ENCODE data around the gene TMEM214. TPM values are rescaled to one million over a fixed set of nuclear protein-coding genes. Genes with fewer than 3 reads are reported as not detected.
"Not testable (repeated sequence)": the region's sequence is repeated elsewhere in the genome, so short reads cannot be mapped to it uniquely, and the experiment has no call there.

Gene TMEM214
- total and polyA plus RNA-seq, 2 donors, result 8.8 to 30.3 TPM

DNA sequence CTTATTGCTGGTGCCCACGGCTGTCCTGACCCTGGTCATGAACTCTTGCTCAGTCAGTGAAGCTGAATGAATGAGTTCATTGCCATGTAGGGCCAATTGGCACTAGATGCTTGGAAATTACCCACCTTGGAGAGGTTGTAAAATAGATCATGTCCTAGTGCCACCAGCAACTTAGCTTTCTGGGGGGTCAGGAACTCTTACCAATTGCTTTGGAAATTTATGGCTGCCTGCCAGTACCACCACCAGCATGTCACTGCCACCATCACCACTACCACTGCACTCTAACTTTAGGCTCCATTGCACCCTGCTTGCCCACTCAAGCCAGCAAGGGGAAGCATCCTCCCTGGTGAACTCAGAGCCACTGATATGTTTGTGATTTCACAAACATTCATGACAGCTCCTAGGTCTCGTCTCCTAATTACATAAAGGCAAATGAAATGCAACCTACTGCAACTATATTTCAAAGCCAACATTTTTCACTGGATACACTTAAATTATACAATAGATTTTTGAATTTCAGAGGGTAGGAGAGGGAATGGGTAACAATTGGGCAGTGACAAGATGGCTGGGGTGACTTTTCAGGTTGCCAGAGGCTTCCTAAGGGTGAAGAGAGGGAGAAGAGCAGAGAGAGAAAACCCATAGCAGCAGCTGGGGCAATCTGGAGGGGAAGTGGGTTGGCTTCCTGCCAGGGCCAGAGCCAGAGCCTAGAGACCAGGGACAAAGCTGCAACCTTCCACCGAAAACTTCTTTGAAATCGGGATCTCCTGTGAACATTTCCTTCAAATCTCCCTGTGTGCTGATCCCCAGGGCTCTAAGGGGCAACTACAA, 42.2 kb downstream of the TMEM214 start:
- 41% methylated on average over 4 of the region's 4 CpGs for WGBS
- Histone ChIP-seq H3K27me3 (ENCODE audit: control insufficient read depth in 2 of 2, insufficient read depth in 1 of 2, low read length in 1 of 2) (peaks cover 0 to 10% of the 10 kb centered on the region in 2 donors), H3K4me3 (ENCODE audit: low read length in 2 of 2) (no peak overlapping the region), H3K9me3 (ENCODE audit: control insufficient read depth in 2 of 2, insufficient read depth in 1 of 2, low read length in 1 of 2) (no peaks in the 10 kb centered on the region), H3K36me3 (ENCODE audit: control insufficient read depth in 2 of 2, insufficient read depth in 2 of 2, low read length in 1 of 2) (peaks cover 0 to 2% of the 10 kb centered on the region in 2 donors), H3K27ac (ENCODE audit: low read depth in 1 of 2, low read length in 1 of 2) (peak overlapping the region; percentile 61 to 82), H3K4me1 (ENCODE audit: control insufficient read depth in 2 of 2, insufficient read depth in 2 of 2, low read length in 2 of 2) (peaks cover 20 to 81% of the 10 kb centered on the region in 2 donors)
- DNase-seq (ENCODE audit: low read depth in 6 of 9, low spot score in 9 of 9), result peak in 4 of 9 donors; percentile 30 to 82 (median 60)

DNA sequence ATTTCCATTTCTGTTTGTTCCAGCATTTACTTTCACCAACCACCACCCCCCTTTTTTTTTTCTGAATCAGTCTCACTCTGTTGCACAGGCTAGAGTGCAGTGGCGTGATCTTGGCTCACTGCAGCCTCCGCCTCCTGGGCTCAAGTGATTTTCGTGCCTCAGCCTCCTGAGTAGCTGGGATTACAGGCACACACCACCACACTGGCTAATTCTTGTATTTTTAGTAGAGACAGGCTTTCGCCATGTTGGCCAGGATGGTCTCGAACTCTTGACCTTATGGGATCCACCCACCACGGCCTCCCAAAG, 42.8 kb downstream of the TMEM214 start:
- not testable (repeated sequence) for DNase-seq (ENCODE audit: low read depth in 6 of 9, low spot score in 9 of 9); H3K9me3 ChIP-seq (ENCODE audit: control insufficient read depth in 2 of 2, insufficient read depth in 1 of 2, low read length in 1 of 2); H3K4me3 ChIP-seq (ENCODE audit: low read length in 2 of 2); H3K27me3 ChIP-seq (ENCODE audit: control insufficient read depth in 2 of 2, insufficient read depth in 1 of 2, low read length in 1 of 2); H3K36me3 ChIP-seq (ENCODE audit: control insufficient read depth in 2 of 2, insufficient read depth in 2 of 2, low read length in 1 of 2)
- Histone ChIP-seq H3K27ac (ENCODE audit: low read depth in 1 of 2, low read length in 1 of 2) (peak overlapping the region; percentile 61 to 82), H3K4me1 (ENCODE audit: control insufficient read depth in 2 of 2, insufficient read depth in 2 of 2, low read length in 2 of 2) (peaks cover 14 to 81% of the 10 kb centered on the region in 2 donors)
- 59% methylated on average over 6 of the region's 6 CpGs for WGBS

DNA sequence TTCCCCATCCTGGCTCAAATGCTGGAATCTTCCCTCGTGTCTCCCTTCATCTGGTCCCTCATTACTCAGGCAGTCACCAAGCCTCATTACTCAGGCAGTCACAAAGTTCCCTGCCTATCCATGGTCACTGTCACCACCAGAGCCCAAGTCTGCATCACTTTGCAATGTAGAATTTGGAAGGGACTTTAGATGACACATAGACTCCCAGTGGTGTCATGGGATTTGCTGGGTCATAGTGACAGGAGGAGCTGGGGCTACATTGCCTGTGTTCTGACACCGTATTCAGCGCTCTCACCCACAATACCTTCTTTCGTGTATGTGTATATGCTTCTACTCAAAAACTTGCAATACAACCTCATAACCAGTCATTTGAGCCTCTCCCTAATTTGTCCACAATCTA, 43.6 kb downstream of the TMEM214 start:
- Histone ChIP-seq H3K4me1 (ENCODE audit: control insufficient read depth in 2 of 2, insufficient read depth in 2 of 2, low read length in 2 of 2) (peaks cover 11 to 83% of the 10 kb centered on the region in 2 donors), H3K4me3 (ENCODE audit: low read length in 2 of 2) (no peak overlapping the region), H3K36me3 (ENCODE audit: control insufficient read depth in 2 of 2, insufficient read depth in 2 of 2, low read length in 1 of 2) (no peaks in the 10 kb centered on the region), H3K27me3 (ENCODE audit: control insufficient read depth in 2 of 2, insufficient read depth in 1 of 2, low read length in 1 of 2) (peaks cover 0 to 10% of the 10 kb centered on the region in 2 donors), H3K9me3 (ENCODE audit: control insufficient read depth in 2 of 2, insufficient read depth in 1 of 2, low read length in 1 of 2) (no peaks in the 10 kb centered on the region), H3K27ac (ENCODE audit: low read depth in 1 of 2, low read length in 1 of 2) (no peak overlapping the region)
- no peak for DNase-seq (ENCODE audit: low read depth in 6 of 9, low spot score in 9 of 9)
- 98% methylated on average over 4 of the region's 4 CpGs for WGBS

DNA sequence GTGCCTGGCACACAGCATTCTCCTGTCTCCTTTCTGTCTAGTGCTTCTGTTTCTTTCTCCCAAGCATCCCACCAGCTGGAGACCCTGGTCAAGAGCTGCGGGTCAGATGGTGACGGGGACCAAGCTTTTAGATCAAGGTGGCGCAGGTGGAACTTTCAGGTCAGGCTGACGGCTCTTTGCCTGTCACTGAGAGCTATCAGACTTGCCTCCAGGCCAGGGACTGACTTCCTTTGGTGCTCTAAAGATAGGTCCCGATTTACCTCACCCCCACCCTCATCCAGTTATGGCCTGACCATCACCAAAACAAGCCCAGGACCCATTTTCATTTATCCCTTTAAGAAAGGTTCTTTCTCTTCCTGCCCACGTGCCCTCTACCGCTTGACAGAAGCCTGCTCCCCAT, 44.5 kb downstream of the TMEM214 start:
- 67% methylated on average over 7 of the region's 7 CpGs for WGBS
- peaks cover 20 to 87% of the 10 kb centered on the region in 2 donors for H3K4me1 ChIP-seq (ENCODE audit: control insufficient read depth in 2 of 2, insufficient read depth in 2 of 2, low read length in 2 of 2)
- DNase-seq (ENCODE audit: low read depth in 6 of 9, low spot score in 9 of 9), result peak in 1 of 9 donors; percentile 39
- H3K27ac ChIP-seq (ENCODE audit: low read depth in 1 of 2, low read length in 1 of 2), result no peak overlapping the region
- peaks cover 0 to 10% of the 10 kb centered on the region in 2 donors for H3K27me3 ChIP-seq (ENCODE audit: control insufficient read depth in 2 of 2, insufficient read depth in 1 of 2, low read length in 1 of 2)
- H3K4me3 ChIP-seq (ENCODE audit: low read length in 2 of 2), result no peak overlapping the region
- no peaks in the 10 kb centered on the region for H3K9me3 ChIP-seq (ENCODE audit: control insufficient read depth in 2 of 2, insufficient read depth in 1 of 2, low read length in 1 of 2)
- no peaks in the 10 kb centered on the region for H3K36me3 ChIP-seq (ENCODE audit: control insufficient read depth in 2 of 2, insufficient read depth in 2 of 2, low read length in 1 of 2)

DNA sequence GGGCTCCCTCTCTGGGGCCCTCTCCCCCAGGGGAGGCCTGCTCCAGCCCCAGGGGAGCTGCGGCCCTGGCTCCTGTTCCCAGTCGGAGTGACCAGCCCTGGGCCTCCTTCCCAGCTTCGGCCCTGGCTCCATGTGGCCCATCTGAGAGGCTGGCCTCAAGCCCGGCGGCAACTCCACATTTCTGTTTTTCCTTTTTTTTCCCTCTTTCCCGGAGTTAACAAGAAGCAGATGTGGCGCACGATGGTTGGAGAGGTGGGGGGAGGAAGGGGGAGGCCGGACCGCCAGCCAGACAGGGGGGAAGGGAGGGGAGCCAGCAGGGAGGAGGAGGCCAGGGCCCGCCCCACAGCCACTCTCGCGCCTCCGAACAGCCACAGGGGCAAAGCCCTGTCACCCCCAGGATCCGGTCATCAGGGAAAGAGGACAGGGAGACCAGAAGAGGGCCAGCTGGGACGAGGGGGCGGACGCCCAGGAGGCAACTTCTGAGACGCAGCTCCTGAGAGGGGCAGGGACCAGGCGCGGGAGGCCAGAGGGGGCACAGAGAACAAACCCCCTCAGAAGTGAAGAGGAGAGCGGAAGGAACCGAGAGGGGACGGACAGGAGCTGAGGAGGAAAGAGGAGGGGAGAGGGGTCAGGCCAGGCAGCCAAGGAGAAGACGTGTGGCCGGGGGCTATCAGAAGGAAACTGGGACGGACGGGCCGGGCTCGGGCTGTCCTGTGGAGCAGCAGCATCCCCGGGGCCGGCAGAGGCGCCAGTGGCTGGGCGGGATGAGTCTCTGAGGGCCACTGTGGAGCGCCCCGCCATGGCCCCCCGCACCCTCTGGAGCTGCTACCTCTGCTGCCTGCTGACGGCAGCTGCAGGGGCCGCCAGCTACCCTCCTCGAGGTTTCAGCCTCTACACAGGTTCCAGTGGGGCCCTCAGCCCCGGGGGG, 45.8 kb downstream of the TMEM214 start, which contains the start of gene EMILIN1:
TSS of gene EMILIN1 (plus strand) at position 349 of the 928 bp plus-strand sequence. CDS start at position 800, 451 bp downstream.
- peak within 1 kb of the TSS in 1 of 2 donors; percentile 36 for H3K27ac ChIP-seq (ENCODE audit: low read depth in 1 of 2, low read length in 1 of 2)
- no peaks in the 10 kb centered on the region for H3K9me3 ChIP-seq (ENCODE audit: control insufficient read depth in 2 of 2, insufficient read depth in 1 of 2, low read length in 1 of 2)
- H3K27me3 ChIP-seq (ENCODE audit: control insufficient read depth in 2 of 2, insufficient read depth in 1 of 2, low read length in 1 of 2), result peaks cover 0 to 10% of the 10 kb centered on the region in 2 donors
- H3K4me1 ChIP-seq (ENCODE audit: control insufficient read depth in 2 of 2, insufficient read depth in 2 of 2, low read length in 2 of 2), result peaks cover 20 to 79% of the 10 kb centered on the region in 2 donors
- DNase-seq (ENCODE audit: low read depth in 6 of 9, low spot score in 9 of 9), result no peak
- H3K36me3 ChIP-seq (ENCODE audit: control insufficient read depth in 2 of 2, insufficient read depth in 2 of 2, low read length in 1 of 2), result no peaks in the 10 kb centered on the region
- peak within 1 kb of the TSS in 1 of 2 donors; percentile 19 for H3K4me3 ChIP-seq (ENCODE audit: low read length in 2 of 2)
- 65% methylated on average over 41 of the region's 41 CpGs for WGBS

DNA sequence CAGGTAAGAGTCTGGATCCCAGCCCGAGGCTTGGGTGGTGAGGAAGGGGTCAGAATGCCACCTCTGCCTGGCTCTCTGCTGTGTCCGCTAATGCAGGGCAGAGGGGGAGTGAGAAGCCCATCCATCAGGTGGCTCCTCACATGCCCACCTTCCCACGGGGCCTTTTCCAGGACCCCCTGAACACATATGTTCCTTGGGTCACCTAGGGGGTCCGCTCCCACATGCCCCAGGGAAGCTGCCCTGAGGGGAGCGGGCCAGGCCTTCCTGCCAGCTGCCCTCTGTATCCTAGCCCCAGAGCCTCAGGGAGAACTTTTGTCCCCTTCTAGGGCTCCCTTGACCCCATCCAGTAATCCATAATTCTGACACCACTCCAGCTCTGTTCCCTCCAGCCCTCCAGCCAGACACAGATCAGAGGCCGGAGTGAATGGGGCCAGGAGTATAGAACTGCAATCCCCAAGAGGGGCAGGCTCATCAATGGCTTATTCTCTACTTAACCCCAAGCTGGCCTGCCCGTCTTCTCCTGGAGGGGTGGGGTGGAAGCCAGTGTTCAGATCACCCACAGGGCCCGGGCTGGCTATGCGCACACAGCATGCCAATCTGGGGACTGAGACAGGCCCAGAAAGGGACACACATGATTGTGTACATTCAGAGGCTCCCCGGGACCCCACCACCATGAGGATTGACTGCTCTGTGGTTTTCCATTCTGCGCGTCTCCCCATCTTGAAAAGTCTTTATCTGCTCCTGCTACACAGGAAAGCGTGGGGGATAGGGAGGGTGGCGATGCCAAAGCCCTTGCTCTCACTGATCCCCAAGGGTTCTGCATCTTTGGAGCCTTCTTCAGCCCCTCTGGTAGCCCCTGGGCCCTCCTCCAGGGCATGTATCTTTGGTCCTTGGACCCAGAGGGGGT, 46.7 kb downstream of the TMEM214 start:
- no peak overlapping the region for H3K27ac ChIP-seq (ENCODE audit: low read depth in 1 of 2, low read length in 1 of 2)
- no peak for DNase-seq (ENCODE audit: low read depth in 6 of 9, low spot score in 9 of 9)
- no peaks in the 10 kb centered on the region for H3K9me3 ChIP-seq (ENCODE audit: control insufficient read depth in 2 of 2, insufficient read depth in 1 of 2, low read length in 1 of 2)
- peak overlapping the region in 1 of 2 donors; percentile 19 for H3K4me3 ChIP-seq (ENCODE audit: low read length in 2 of 2)
- peaks cover 0 to 13% of the 10 kb centered on the region in 2 donors for H3K27me3 ChIP-seq (ENCODE audit: control insufficient read depth in 2 of 2, insufficient read depth in 1 of 2, low read length in 1 of 2)
- peaks cover 20 to 71% of the 10 kb centered on the region in 2 donors for H3K4me1 ChIP-seq (ENCODE audit: control insufficient read depth in 2 of 2, insufficient read depth in 2 of 2, low read length in 2 of 2)
- 73% methylated on average over 14 of the region's 14 CpGs for WGBS
- no peaks in the 10 kb centered on the region for H3K36me3 ChIP-seq (ENCODE audit: control insufficient read depth in 2 of 2, insufficient read depth in 2 of 2, low read length in 1 of 2)

DNA sequence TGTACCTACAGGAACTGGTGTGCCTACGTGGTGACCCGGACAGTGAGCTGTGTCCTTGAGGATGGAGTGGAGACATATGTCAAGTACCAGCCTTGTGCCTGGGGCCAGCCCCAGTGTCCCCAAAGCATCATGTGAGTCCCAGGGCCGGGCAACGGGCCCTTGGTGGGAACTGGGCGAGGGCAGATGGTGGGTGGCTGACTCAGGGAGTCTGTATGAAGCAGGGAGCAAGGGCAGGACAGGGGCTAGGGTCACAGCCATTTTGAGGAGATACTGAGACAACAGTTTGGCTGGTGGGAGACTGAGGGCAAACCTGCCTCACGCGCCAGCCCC, 47.3 kb downstream of the TMEM214 start:
- H3K36me3 ChIP-seq (ENCODE audit: control insufficient read depth in 2 of 2, insufficient read depth in 2 of 2, low read length in 1 of 2), result no peaks in the 10 kb centered on the region
- whole genome bisulfite sequencing, result 97% methylated on average over 7 of the region's 7 CpGs
- H3K4me1 ChIP-seq (ENCODE audit: control insufficient read depth in 2 of 2, insufficient read depth in 2 of 2, low read length in 2 of 2), result peaks cover 17 to 66% of the 10 kb centered on the region in 2 donors
- peaks cover 0 to 19% of the 10 kb centered on the region in 2 donors for H3K27me3 ChIP-seq (ENCODE audit: control insufficient read depth in 2 of 2, insufficient read depth in 1 of 2, low read length in 1 of 2)
- no peak for DNase-seq (ENCODE audit: low read depth in 6 of 9, low spot score in 9 of 9)
- H3K9me3 ChIP-seq (ENCODE audit: control insufficient read depth in 2 of 2, insufficient read depth in 1 of 2, low read length in 1 of 2), result no peaks in the 10 kb centered on the region
- no peak overlapping the region for H3K27ac ChIP-seq (ENCODE audit: low read depth in 1 of 2, low read length in 1 of 2)
- H3K4me3 ChIP-seq (ENCODE audit: low read length in 2 of 2), result no peak overlapping the region

DNA sequence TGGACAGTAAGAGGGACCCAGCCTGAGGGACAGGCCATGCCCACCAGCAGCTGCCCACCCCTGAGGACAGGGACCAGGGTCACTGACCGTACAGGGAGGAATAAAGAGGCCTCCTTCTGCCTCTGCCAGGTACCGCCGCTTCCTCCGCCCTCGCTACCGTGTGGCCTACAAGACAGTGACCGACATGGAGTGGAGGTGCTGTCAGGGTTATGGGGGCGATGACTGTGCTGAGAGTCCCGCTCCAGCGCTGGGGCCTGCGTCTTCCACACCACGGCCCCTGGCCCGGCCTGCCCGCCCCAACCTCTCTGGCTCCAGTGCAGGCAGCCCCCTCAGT, 47.8 kb downstream of the TMEM214 start:
- WGBS, result 98% methylated on average over 14 of the region's 14 CpGs
- H3K27ac ChIP-seq (ENCODE audit: low read depth in 1 of 2, low read length in 1 of 2), result no peak overlapping the region
- no peak overlapping the region for H3K4me3 ChIP-seq (ENCODE audit: low read length in 2 of 2)
- DNase-seq (ENCODE audit: low read depth in 6 of 9, low spot score in 9 of 9), result no peak
- no peaks in the 10 kb centered on the region for H3K36me3 ChIP-seq (ENCODE audit: control insufficient read depth in 2 of 2, insufficient read depth in 2 of 2, low read length in 1 of 2)
- peaks cover 17 to 66% of the 10 kb centered on the region in 2 donors for H3K4me1 ChIP-seq (ENCODE audit: control insufficient read depth in 2 of 2, insufficient read depth in 2 of 2, low read length in 2 of 2)
- H3K9me3 ChIP-seq (ENCODE audit: control insufficient read depth in 2 of 2, insufficient read depth in 1 of 2, low read length in 1 of 2), result no peaks in the 10 kb centered on the region
- peaks cover 0 to 24% of the 10 kb centered on the region in 2 donors for H3K27me3 ChIP-seq (ENCODE audit: control insufficient read depth in 2 of 2, insufficient read depth in 1 of 2, low read length in 1 of 2)
